ENCODE data around the gene OSBPL9. TPM values are rescaled to one million over a fixed set of nuclear protein-coding genes. Genes with fewer than 3 reads are reported as not detected.

The OSBPL9 gene
- total RNA-seq, 1 experiment from 2014 or later, result 67.6 TPM

- BruUV-seq (replicated peaks), result no TSS peak
- Mint-ChIP-seq H3K9me3 (ENCODE audit: low read depth, unreplicated experiment) (no peaks in the 10 kb centered on the region), H3K27ac (ENCODE audit: unreplicated experiment) (no peak overlapping the region), H3K4me1 (ENCODE audit: low read depth, unreplicated experiment) (peaks cover 11% of the 10 kb centered on the region), H3K4me3 (ENCODE audit: low read depth, unreplicated experiment) (no peak overlapping the region), H3K27me3 (ENCODE audit: unreplicated experiment) (no peaks in the 10 kb centered on the region), H3K36me3 (ENCODE audit: insufficient read depth, unreplicated experiment) (peaks cover 21% of the 10 kb centered on the region)
- no peak for DNase-seq
- CTCF ChIA-PET, result no interaction called here
- no peak for TF ChIP-seq CTCF (IDR thresholded peaks at IDR 0.05; ENCODE audit: unreplicated experiment)
- intact Hi-C loops (cut with micrococcal nuclease; ENCODE audit: unreplicated experiment), result no loop called here
These were observed 220.4 kb downstream of the OSBPL9 start for GRCh38 chr1:51837243-51837642.

Small RNA genes within 50 kb of the gene (microRNA-seq; reads per million reads assigned to microRNA genes)
- not detected for gene MIR761

Other genes starting within 250 kb of the OSBPL9 start
- 50.0 and 51.2 TPM in 2 replicates for gene EPS15, start 97.8 kb upstream of the OSBPL9 start, total RNA-seq (2022)

All from Calu3 (cell line).